Gastrocnemius medialis (tissue), 4 donors: ENCODE measurements around the gene DBX1.

ENCODE experiments used
- POLR2A ChIP-seq, 2 donors: fragments of 450-650 bp; IDR thresholded peaks; one replicate each; pipeline ENCODE4 v1.6.1; 2017; ENCODE audit warnings: antibody characterized with exemption in 2 of 2, mild to moderate bottlenecking in 2 of 2, moderate library complexity in 2 of 2
- TF ChIP-seq, protein P1 (sequence below), 5 experiments: fragments of 450-650 bp in 3 of 5; fragments of 200-600 bp in 2 of 5; sonication (generic) in 2 of 5; IDR thresholded peaks in 4 of 5; conservative IDR thresholded peaks in 1 of 5; 1 replicate in 4 of 5; 2 replicates in 1 of 5; pipeline ENCODE4 v1.5.1; 2016 to 2019; ENCODE audit warnings: antibody characterized with exemption in 5 of 5, mild to moderate bottlenecking in 3 of 5, moderate library complexity in 3 of 5

DNA sequence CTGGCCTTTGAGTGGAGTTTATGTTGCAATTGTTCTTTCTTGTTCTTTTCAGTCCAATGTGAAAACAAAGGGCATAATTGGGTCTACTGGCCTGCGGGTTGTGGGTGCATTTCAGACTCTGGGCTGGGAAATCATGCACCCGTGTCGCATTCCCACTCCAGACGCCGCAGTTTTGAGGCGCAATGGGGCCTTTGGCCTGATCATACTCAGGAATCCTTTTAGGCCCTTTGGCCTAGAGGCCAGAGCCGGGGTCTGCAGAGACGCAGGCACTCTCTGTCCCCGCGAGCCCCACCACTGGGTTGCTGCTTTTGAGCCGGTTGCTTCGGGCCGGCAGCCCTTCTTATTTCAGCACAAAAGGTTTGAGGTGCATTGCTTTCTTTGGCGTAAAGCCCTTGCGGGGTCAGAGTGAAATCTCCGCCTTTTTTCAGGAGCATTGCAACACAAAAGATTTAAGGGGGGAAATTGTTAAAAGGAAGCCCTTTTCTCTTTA lies 48.4 kb upstream of the DBX1 start:
- TF ChIP-seq, protein P1, sequence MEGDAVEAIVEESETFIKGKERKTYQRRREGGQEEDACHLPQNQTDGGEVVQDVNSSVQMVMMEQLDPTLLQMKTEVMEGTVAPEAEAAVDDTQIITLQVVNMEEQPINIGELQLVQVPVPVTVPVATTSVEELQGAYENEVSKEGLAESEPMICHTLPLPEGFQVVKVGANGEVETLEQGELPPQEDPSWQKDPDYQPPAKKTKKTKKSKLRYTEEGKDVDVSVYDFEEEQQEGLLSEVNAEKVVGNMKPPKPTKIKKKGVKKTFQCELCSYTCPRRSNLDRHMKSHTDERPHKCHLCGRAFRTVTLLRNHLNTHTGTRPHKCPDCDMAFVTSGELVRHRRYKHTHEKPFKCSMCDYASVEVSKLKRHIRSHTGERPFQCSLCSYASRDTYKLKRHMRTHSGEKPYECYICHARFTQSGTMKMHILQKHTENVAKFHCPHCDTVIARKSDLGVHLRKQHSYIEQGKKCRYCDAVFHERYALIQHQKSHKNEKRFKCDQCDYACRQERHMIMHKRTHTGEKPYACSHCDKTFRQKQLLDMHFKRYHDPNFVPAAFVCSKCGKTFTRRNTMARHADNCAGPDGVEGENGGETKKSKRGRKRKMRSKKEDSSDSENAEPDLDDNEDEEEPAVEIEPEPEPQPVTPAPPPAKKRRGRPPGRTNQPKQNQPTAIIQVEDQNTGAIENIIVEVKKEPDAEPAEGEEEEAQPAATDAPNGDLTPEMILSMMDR (IDR thresholded peaks at IDR 0.05 in 4 of 5, conservative IDR thresholded peaks at IDR 0.05 in 1 of 5) = no peak
- TF ChIP-seq POLR2A (IDR thresholded peaks at IDR 0.05) = no peak
